ENCODE measurements around the gene ABHD12. TPM values are rescaled to one million over a fixed set of nuclear protein-coding genes. Genes with fewer than 3 reads are reported as not detected.

Gene ABHD12
- total RNA-seq, 1 donor from 2014 or later, result 51.3 TPM

- Mint-ChIP-seq H3K27ac (no peak overlapping the region), H3K9me3 (ENCODE audit: low read depth) (peaks cover 3% of the 10 kb centered on the region), H3K4me3 (ENCODE audit: low read depth) (no peak overlapping the region), H3K27me3 (no peaks in the 10 kb centered on the region), H3K36me3 (ENCODE audit: insufficient read depth) (peaks cover 11% of the 10 kb centered on the region), H3K4me1 (ENCODE audit: low read depth) (peaks cover 1% of the 10 kb centered on the region)
- DNase-seq (ENCODE audit: low spot score, unreplicated experiment), result no peak
- TF ChIP-seq CTCF (IDR thresholded peaks at IDR 0.05; ENCODE audit: unreplicated experiment), result no peak
These were observed 44.9 kb downstream of the ABHD12 start for GRCh38 chr20:25345721-25346120.

GRCh38 chr20:25344634-25345033, 46.0 kb downstream of the ABHD12 start:
- H3K9me3 Mint-ChIP-seq (ENCODE audit: low read depth), result peaks cover 3% of the 10 kb centered on the region
- peaks cover 9% of the 10 kb centered on the region for H3K36me3 Mint-ChIP-seq (ENCODE audit: insufficient read depth)
- H3K27ac Mint-ChIP-seq, result no peak overlapping the region
- TF ChIP-seq CTCF (IDR thresholded peaks at IDR 0.05; ENCODE audit: unreplicated experiment), result no peak
- H3K4me3 Mint-ChIP-seq (ENCODE audit: low read depth), result no peak overlapping the region
- DNase-seq (ENCODE audit: low spot score, unreplicated experiment), result no peak
- no peaks in the 10 kb centered on the region for H3K27me3 Mint-ChIP-seq
- H3K4me1 Mint-ChIP-seq (ENCODE audit: low read depth), result peaks cover 10% of the 10 kb centered on the region

GRCh38 chr20:25341716-25342680, 48.6 kb downstream of the ABHD12 start:
- Mint-ChIP-seq H3K9me3 (ENCODE audit: low read depth) (no peaks in the 10 kb centered on the region), H3K27me3 (no peaks in the 10 kb centered on the region), H3K27ac (no peak overlapping the region), H3K4me1 (ENCODE audit: low read depth) (peaks cover 27% of the 10 kb centered on the region), H3K36me3 (ENCODE audit: insufficient read depth) (peaks cover 12% of the 10 kb centered on the region), H3K4me3 (ENCODE audit: low read depth) (no peak overlapping the region)
- TF ChIP-seq CTCF (IDR thresholded peaks at IDR 0.05; ENCODE audit: unreplicated experiment), result no peak
- no peak for DNase-seq (ENCODE audit: low spot score, unreplicated experiment)

- H3K9me3 Mint-ChIP-seq (ENCODE audit: low read depth), result no peaks in the 10 kb centered on the region
- H3K27me3 Mint-ChIP-seq, result no peaks in the 10 kb centered on the region
- H3K4me3 Mint-ChIP-seq (ENCODE audit: low read depth), result no peak overlapping the region
- no peak for DNase-seq (ENCODE audit: low spot score, unreplicated experiment)
- peak overlapping the region; percentile 70 for H3K27ac Mint-ChIP-seq
- peaks cover 27% of the 10 kb centered on the region for H3K4me1 Mint-ChIP-seq (ENCODE audit: low read depth)
- TF ChIP-seq CTCF (IDR thresholded peaks at IDR 0.05; ENCODE audit: unreplicated experiment), result no peak
- peaks cover 13% of the 10 kb centered on the region for H3K36me3 Mint-ChIP-seq (ENCODE audit: insufficient read depth)
These were observed 50.3 kb downstream of the ABHD12 start for GRCh38 chr20:25340380-25340779.

GRCh38 chr20:25339608-25340007, 51.0 kb downstream of the ABHD12 start:
- peaks cover 27% of the 10 kb centered on the region for H3K4me1 Mint-ChIP-seq (ENCODE audit: low read depth)
- peaks cover 10% of the 10 kb centered on the region for H3K36me3 Mint-ChIP-seq (ENCODE audit: insufficient read depth)
- peak overlapping the region; percentile 50 for H3K4me3 Mint-ChIP-seq (ENCODE audit: low read depth)
- no peaks in the 10 kb centered on the region for H3K9me3 Mint-ChIP-seq (ENCODE audit: low read depth)
- peak overlapping the region; percentile 87 for H3K27ac Mint-ChIP-seq
- no peaks in the 10 kb centered on the region for H3K27me3 Mint-ChIP-seq
- no peak for TF ChIP-seq CTCF (IDR thresholded peaks at IDR 0.05; ENCODE audit: unreplicated experiment)
- DNase-seq (ENCODE audit: low spot score, unreplicated experiment), result no peak
